ENCODE measurements around the gene LTA. TPM values are rescaled to one million over a fixed set of nuclear protein-coding genes. Genes with fewer than 3 reads are reported as not detected.

The LTA gene
- polyA plus RNA-seq, 1 donor: not detected

Other genes with a start within 250 kb of the LTA start
- 119 TPM for gene HLA-B, start 215.1 kb upstream of the LTA start, polyA plus RNA-seq (ENCODE audit: insufficient read length)
- 6.7 TPM for gene MICA, start 168.7 kb upstream of the LTA start, polyA plus RNA-seq (ENCODE audit: insufficient read length)
- 0.85 TPM for gene MICB, start 74.1 kb upstream of the LTA start, polyA plus RNA-seq (ENCODE audit: insufficient read length)
- not detected for gene MCCD1, start 43.3 kb upstream of the LTA start, polyA plus RNA-seq (ENCODE audit: insufficient read length)
- 420 TPM for gene DDX39B, start 30.3 kb upstream of the LTA start, polyA plus RNA-seq (ENCODE audit: insufficient read length)
- 4.2 TPM for gene ATP6V1G2, start 25.7 kb upstream of the LTA start, polyA plus RNA-seq (ENCODE audit: insufficient read length)
- gene NFKBIL1, start 24.7 kb upstream of the LTA start, polyA plus RNA-seq (ENCODE audit: insufficient read length): 18.9 TPM
- gene TNF, start 3.3 kb downstream of the LTA start, polyA plus RNA-seq (ENCODE audit: insufficient read length): 0.12 TPM
- gene LTB, start 10.1 kb downstream of the LTA start, polyA plus RNA-seq (ENCODE audit: insufficient read length): 1.5 TPM
- gene LST1, start 14.0 kb downstream of the LTA start, polyA plus RNA-seq (ENCODE audit: insufficient read length): 8.3 TPM
- not detected for gene NCR3, start 20.7 kb downstream of the LTA start, polyA plus RNA-seq (ENCODE audit: insufficient read length)
- 24.6 TPM for gene AIF1, start 42.9 kb downstream of the LTA start, polyA plus RNA-seq (ENCODE audit: insufficient read length)
- 166 TPM for gene PRRC2A, start 48.4 kb downstream of the LTA start, polyA plus RNA-seq (ENCODE audit: insufficient read length)
- gene BAG6, start 80.4 kb downstream of the LTA start, polyA plus RNA-seq (ENCODE audit: insufficient read length): 252 TPM
- 3.3 TPM for gene APOM, start 83.6 kb downstream of the LTA start, polyA plus RNA-seq (ENCODE audit: insufficient read length)
- 13.1 TPM for gene C6orf47, start 88.5 kb downstream of the LTA start, polyA plus RNA-seq (ENCODE audit: insufficient read length)
- 17.1 TPM for gene GPANK1, start 92.7 kb downstream of the LTA start, polyA plus RNA-seq (ENCODE audit: insufficient read length)
- gene CSNK2B, start 93.8 kb downstream of the LTA start, polyA plus RNA-seq (ENCODE audit: insufficient read length): 127 TPM
- gene LY6G5B, start 97.7 kb downstream of the LTA start, polyA plus RNA-seq (ENCODE audit: insufficient read length): 11.7 TPM
- gene LY6G5C, start 108.8 kb downstream of the LTA start, polyA plus RNA-seq (ENCODE audit: insufficient read length): 6.3 TPM
- gene ABHD16A, start 131.0 kb downstream of the LTA start, polyA plus RNA-seq (ENCODE audit: insufficient read length): 54.6 TPM
- not detected for gene LY6G6F, start 134.6 kb downstream of the LTA start, polyA plus RNA-seq (ENCODE audit: insufficient read length)
- not detected for gene LY6G6D, start 143.1 kb downstream of the LTA start, polyA plus RNA-seq (ENCODE audit: insufficient read length)
- gene LY6G6C, start 149.5 kb downstream of the LTA start, polyA plus RNA-seq (ENCODE audit: insufficient read length): 0.28 TPM
- 0.71 TPM for gene MPIG6B, start 151.1 kb downstream of the LTA start, polyA plus RNA-seq (ENCODE audit: insufficient read length)
- 128 TPM for gene DDAH2, start 157.0 kb downstream of the LTA start, polyA plus RNA-seq (ENCODE audit: insufficient read length)
- gene CLIC1, start 164.2 kb downstream of the LTA start, polyA plus RNA-seq (ENCODE audit: insufficient read length): 116 TPM
- 14.4 TPM for gene MSH5, start 167.7 kb downstream of the LTA start, polyA plus RNA-seq (ENCODE audit: insufficient read length)
- 2.4 TPM for gene SAPCD1, start 190.4 kb downstream of the LTA start, polyA plus RNA-seq (ENCODE audit: insufficient read length)
- 2.5 TPM for gene VWA7, start 205.0 kb downstream of the LTA start, polyA plus RNA-seq (ENCODE audit: insufficient read length)
- 48.6 TPM for gene VARS1, start 223.5 kb downstream of the LTA start, polyA plus RNA-seq (ENCODE audit: insufficient read length)
- 51.7 TPM for gene LSM2, start 234.7 kb downstream of the LTA start, polyA plus RNA-seq (ENCODE audit: insufficient read length)
- gene HSPA1L, start 243.0 kb downstream of the LTA start, polyA plus RNA-seq (ENCODE audit: insufficient read length): 3.7 TPM
- 84.3 TPM for gene HSPA1A, start 243.3 kb downstream of the LTA start, polyA plus RNA-seq (ENCODE audit: insufficient read length)

Measured in hindlimb muscle (tissue), 1 donor.